GM12878 (cell line): ENCODE measurements around the gene DARS1. TPM values are rescaled to one million over a fixed set of nuclear protein-coding genes. Genes with fewer than 3 reads are reported as not detected.

Source experiments
- ATF2 ChIP-seq: IDR thresholded peaks from 2 replicates; pipeline ENCODE4 v1.6.1; 2012; ENCODE audit warnings: low read length, inconsistent platforms
- CREB1 ChIP-seq: IDR thresholded peaks from 2 replicates; pipeline ENCODE4 v1.6.1; 2012; ENCODE audit warnings: low read depth, mild to moderate bottlenecking, inconsistent platforms
- CUX1 ChIP-seq: IDR thresholded peaks from 2 replicates; pipeline ENCODE4 v1.6.1; 2012; ENCODE audit warnings: improper control_type of control experiment, low read depth, low read length; ENCODE audit not compliant: insufficient replicate concordance
- DPF2 ChIP-seq: fragments of 450-650 bp; IDR thresholded peaks from 2 replicates; pipeline ENCODE4 v1.6.1; 2017; ENCODE audit warnings: mild to moderate bottlenecking
- ETV6 ChIP-seq, 2 experiments: fragments of 450-650 bp in 1 of 2; IDR thresholded peaks in 1 of 2; conservative IDR thresholded peaks in 1 of 2; 2 replicates each; pipeline ENCODE4 v1.6.1; 2014; ENCODE audit warnings: antibody characterized with exemption in 1 of 2, borderline replicate concordance in 1 of 2, low read depth in 1 of 2, mild to moderate bottlenecking in 1 of 2, moderate library complexity in 1 of 2
- FOXM1 ChIP-seq: IDR thresholded peaks from 2 replicates; pipeline ENCODE4 v1.6.1; 2012; ENCODE audit warnings: low read depth, mild to moderate bottlenecking, inconsistent platforms, low read length, moderate library complexity
- KAT2A ChIP-seq: conservative IDR thresholded peaks from 2 replicates; pipeline ENCODE4 v1.6.1; 2011; ENCODE audit warnings: low read depth, low read length; ENCODE audit not compliant: control insufficient read depth
- NR2C2 ChIP-seq: IDR thresholded peaks from 2 replicates; pipeline ENCODE4 v1.6.1; 2011; ENCODE audit warnings: borderline replicate concordance, low read depth; ENCODE audit not compliant: control insufficient read depth, insufficient read length
- PML ChIP-seq: IDR thresholded peaks from 2 replicates; pipeline ENCODE4 v1.6.1; 2012; ENCODE audit warnings: low read length, inconsistent platforms
- RAD51 ChIP-seq: fragments of 450-650 bp; IDR thresholded peaks from 2 replicates; pipeline ENCODE4 v1.6.1; 2016; ENCODE audit warnings: moderate library complexity, mild to moderate bottlenecking, inconsistent platforms
- RUNX3 ChIP-seq: IDR thresholded peaks from 2 replicates; pipeline ENCODE4 v1.6.1; 2012; ENCODE audit warnings: low read length, inconsistent platforms
- SIN3A ChIP-seq: IDR thresholded peaks from 2 replicates; pipeline ENCODE4 v1.6.1; 2012; ENCODE audit warnings: low read depth, low read length, improper control_type of control experiment
- TCF7 ChIP-seq: IDR thresholded peaks from 2 replicates; pipeline ENCODE4 v1.6.1; 2014; ENCODE audit warnings: antibody characterized with exemption, borderline replicate concordance
- YY1 ChIP-seq: IDR thresholded peaks from 2 replicates; pipeline ENCODE4 v1.6.1; 2011; ENCODE audit warnings: low read depth, mild to moderate bottlenecking, low read length
- ZBTB11 ChIP-seq: fragments of 450-650 bp; formaldehyde crosslinking; IDR thresholded peaks from 2 replicates; pipeline ENCODE4 v1.5.0; 2022; ENCODE audit warnings: mild to moderate bottlenecking, missing genetic modification characterization
- polyA plus RNA-seq, 11 experiments: library from polyadenylated mRNA; depleted of rRNA in 4 of 11; unstranded in 6 of 11; stranded (reverse) in 5 of 11; fragments of >200 nt; fragmentation: Nextera tagmentation in 4 of 11; fragmentation: Illumina TruSeq in 1 of 11; extraction: Ambion mirVana in 4 of 11; extraction: Trizol in 1 of 11; gene quantifications; 1 replicate in 1 of 11; 2 replicates in 10 of 11; pipeline versions ENCODE4 v1.2.1 to v1.2.3, GENCODE V29; 2011 to 2016; ENCODE audit warnings: inconsistent platforms in 2 of 11, missing spikeins in 2 of 11, low read depth in 1 of 11
- total RNA-seq, 4 experiments: library from RNA; depleted of rRNA in 3 of 4; stranded (reverse); fragments of >200 nt in 3 of 4; fragmentation: Illumina TruSeq in 1 of 4; extraction: Trizol in 1 of 4; gene quantifications; 2 replicates each; pipeline versions ENCODE4 v1.2.1 to v1.2.3, GENCODE V29; 2013 to 2021
- TF ChIP-seq, protein P1 (sequence below): IDR thresholded peaks from 2 replicates; pipeline ENCODE4 v1.6.1; 2011; ENCODE audit warnings: low read depth, mild to moderate bottlenecking, low read length, moderate library complexity, borderline replicate concordance; ENCODE audit errors: extremely low read depth
- TF ChIP-seq, protein P2 (sequence below), 3 experiments: IDR thresholded peaks in 2 of 3; conservative IDR thresholded peaks in 1 of 3; 2 replicates each; pipeline ENCODE4 v1.5.1; 2011; ENCODE audit warnings: low read depth in 3 of 3, low read length in 3 of 3, mild to moderate bottlenecking in 3 of 3, control low read depth in 2 of 3, moderate library complexity in 2 of 3, inconsistent platforms in 1 of 3, mixed read lengths in 1 of 3; ENCODE audit not compliant: control insufficient read depth in 2 of 3, insufficient read depth in 1 of 3; ENCODE audit errors: extremely low read depth in 1 of 3

The DARS1 gene
- total and polyA plus RNA-seq, 10 of the 15 experiments (the other 5 are each of a cell fraction or from before 2014, with no cell fraction given), result 91.0 to 387 (median 137) TPM

DNA sequence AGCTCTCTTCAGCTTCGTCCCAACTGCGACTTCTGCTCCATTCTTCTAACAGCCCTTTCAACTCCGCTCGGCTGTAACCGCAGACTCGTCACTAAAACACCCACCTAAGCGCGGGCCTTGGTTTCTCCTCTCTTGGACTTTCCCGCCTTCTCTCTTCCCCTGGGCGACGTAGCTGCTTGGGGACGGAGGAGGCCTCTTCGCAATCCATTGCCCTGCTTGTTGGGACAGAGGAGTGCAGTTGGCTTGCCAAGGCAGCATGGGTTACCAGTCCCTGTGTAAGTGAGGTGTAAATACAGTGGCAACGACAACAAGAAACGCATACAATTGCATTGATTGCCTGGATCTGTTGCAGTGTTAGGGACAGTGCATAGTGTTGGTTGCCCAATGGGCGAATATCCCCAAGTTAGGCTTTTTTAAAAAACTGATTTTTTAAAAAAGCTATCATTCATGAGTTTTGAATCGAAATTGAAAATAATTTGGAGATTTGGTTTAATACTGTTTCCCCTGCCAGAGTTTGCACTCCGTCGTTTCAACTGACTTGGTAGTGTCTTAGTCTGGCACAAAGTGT lies 484 bp upstream of the DARS1 start (continued):
- TF ChIP-seq ZBTB11 (CRISPR knock-in tag), result no peak
- no peak for TF ChIP-seq TCF7
- TF ChIP-seq RAD51, result no peak
- no peak for TF ChIP-seq PML
- TF ChIP-seq ATF2, result no peak
- TF ChIP-seq, protein P1, sequence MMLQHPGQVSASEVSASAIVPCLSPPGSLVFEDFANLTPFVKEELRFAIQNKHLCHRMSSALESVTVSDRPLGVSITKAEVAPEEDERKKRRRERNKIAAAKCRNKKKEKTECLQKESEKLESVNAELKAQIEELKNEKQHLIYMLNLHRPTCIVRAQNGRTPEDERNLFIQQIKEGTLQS, result no peak
- no peak for TF ChIP-seq NR2C2
- TF ChIP-seq ETV6 (conservative IDR thresholded peaks at IDR 0.05 in 1 of 2, IDR thresholded peaks at IDR 0.05 in 1 of 2; ENCODE audit: borderline replicate concordance in 1 of 2, low read depth in 1 of 2), result no peak
- TF ChIP-seq CUX1, result no peak
- peak; percentile 97 for TF ChIP-seq RUNX3
- TF ChIP-seq KAT2A, result no peak
- no peak for TF ChIP-seq SIN3A
- TF ChIP-seq, protein P2, sequence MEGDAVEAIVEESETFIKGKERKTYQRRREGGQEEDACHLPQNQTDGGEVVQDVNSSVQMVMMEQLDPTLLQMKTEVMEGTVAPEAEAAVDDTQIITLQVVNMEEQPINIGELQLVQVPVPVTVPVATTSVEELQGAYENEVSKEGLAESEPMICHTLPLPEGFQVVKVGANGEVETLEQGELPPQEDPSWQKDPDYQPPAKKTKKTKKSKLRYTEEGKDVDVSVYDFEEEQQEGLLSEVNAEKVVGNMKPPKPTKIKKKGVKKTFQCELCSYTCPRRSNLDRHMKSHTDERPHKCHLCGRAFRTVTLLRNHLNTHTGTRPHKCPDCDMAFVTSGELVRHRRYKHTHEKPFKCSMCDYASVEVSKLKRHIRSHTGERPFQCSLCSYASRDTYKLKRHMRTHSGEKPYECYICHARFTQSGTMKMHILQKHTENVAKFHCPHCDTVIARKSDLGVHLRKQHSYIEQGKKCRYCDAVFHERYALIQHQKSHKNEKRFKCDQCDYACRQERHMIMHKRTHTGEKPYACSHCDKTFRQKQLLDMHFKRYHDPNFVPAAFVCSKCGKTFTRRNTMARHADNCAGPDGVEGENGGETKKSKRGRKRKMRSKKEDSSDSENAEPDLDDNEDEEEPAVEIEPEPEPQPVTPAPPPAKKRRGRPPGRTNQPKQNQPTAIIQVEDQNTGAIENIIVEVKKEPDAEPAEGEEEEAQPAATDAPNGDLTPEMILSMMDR (IDR thresholded peaks at IDR 0.05 in 2 of 3, conservative IDR thresholded peaks at IDR 0.05 in 1 of 3; ENCODE audit: control insufficient read depth in 2 of 3, extremely low read depth in 1 of 3, insufficient read depth in 1 of 3, low read depth in 3 of 3, low read length in 3 of 3), result no peak
- peak; percentile 72 for TF ChIP-seq DPF2
- peak; percentile 79 for TF ChIP-seq CREB1
- no peak; the same call in 1 of the 2 replicates for TF ChIP-seq FOXM1
- 0 out of 2 replicates have a peak, but pooled peaks have one; percentile 31 for TF ChIP-seq YY1
